ENCODE measurements around the gene JAK1.

- TF ChIP-seq EP300 (IDR thresholded peaks at IDR 0.05): no peak
- no peak for TF ChIP-seq ELK1 (IDR thresholded peaks at IDR 0.05; ENCODE audit: low read depth, low read length)
These were observed 122.2 kb downstream of the JAK1 start for GRCh38 chr1:64844175-64844574.
